ENCODE results near the gene GATA3.

The GATA3 gene

DNA sequence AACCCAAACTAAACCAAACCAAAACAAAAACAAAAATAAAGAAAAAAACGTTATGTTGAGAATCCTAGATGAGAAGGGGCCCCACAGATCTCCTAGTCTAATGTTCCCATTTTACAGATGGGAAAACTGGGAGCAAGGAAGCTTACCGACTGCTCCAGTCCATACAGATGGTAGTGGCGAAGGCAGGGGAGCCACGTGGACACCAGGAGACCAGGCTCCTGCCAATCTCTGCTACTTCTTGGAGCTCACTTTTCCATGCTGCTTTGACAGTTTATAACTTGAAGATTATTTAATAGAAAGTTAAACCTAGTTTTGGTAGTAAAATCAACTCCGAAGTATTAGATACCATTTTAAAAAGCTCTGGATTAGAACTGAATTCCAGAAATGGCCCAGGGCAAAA, 62.0 kb downstream of the GATA3 start:
- Histone ChIP-seq H3K36me3 (ENCODE audit: control insufficient read depth, insufficient read depth, low read length) (no peaks in the 10 kb centered on the region), H3K27me3 (replicated peaks; ENCODE audit: control insufficient read depth, insufficient read depth, low read length) (no peaks in the 10 kb centered on the region; the same call in 1 of the 2 replicates), H3K4me3 (replicated peaks; ENCODE audit: low read depth, low read length) (no peak overlapping the region)
- DNase-seq (ENCODE audit: extremely low read depth, insufficient read length) = no peak
- TF ChIP-seq, protein P1, sequence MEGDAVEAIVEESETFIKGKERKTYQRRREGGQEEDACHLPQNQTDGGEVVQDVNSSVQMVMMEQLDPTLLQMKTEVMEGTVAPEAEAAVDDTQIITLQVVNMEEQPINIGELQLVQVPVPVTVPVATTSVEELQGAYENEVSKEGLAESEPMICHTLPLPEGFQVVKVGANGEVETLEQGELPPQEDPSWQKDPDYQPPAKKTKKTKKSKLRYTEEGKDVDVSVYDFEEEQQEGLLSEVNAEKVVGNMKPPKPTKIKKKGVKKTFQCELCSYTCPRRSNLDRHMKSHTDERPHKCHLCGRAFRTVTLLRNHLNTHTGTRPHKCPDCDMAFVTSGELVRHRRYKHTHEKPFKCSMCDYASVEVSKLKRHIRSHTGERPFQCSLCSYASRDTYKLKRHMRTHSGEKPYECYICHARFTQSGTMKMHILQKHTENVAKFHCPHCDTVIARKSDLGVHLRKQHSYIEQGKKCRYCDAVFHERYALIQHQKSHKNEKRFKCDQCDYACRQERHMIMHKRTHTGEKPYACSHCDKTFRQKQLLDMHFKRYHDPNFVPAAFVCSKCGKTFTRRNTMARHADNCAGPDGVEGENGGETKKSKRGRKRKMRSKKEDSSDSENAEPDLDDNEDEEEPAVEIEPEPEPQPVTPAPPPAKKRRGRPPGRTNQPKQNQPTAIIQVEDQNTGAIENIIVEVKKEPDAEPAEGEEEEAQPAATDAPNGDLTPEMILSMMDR (IDR thresholded peaks at IDR 0.05; ENCODE audit: insufficient read depth, low read length, poor library complexity, severe bottlenecking) = no peak

DNA sequence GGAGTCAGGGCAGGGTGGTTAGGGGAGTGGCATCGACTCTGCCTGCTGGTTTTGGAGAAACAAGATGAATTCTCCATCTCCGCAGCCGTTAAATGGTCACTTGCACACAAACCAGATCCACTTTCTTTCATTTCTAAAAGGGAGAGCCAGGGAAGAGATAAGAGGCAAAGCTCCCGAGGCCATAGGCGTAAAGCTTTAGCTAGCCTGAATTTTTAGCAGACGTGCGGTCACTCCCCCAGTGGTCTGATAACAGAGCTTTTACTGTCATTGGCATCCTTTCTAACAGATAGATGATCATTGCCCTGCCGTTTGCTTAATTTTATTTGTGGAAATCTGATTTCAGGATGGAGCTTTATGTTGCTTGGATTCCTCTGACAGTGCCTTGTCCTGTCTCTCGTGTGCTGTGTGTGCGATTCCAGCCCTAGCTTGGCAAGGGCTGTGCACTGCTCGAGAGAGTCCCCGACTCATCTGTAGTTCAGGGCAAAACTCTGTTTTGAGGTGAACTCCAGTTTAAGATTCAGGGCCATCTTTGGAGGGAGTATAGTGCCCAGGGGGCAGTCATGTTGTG, 62.5 kb downstream of the GATA3 start:
- Histone ChIP-seq H3K36me3 (ENCODE audit: control insufficient read depth, insufficient read depth, low read length) (no peaks in the 10 kb centered on the region), H3K27me3 (replicated peaks; ENCODE audit: control insufficient read depth, insufficient read depth, low read length) (no peaks in the 10 kb centered on the region; the same call in 1 of the 2 replicates), H3K4me3 (replicated peaks; ENCODE audit: low read depth, low read length) (no peak overlapping the region)
- DNase-seq (ENCODE audit: extremely low read depth, insufficient read length) = no peak
- TF ChIP-seq, protein P1 (IDR thresholded peaks at IDR 0.05; ENCODE audit: insufficient read depth, low read length, poor library complexity, severe bottlenecking) = no peak

DNA sequence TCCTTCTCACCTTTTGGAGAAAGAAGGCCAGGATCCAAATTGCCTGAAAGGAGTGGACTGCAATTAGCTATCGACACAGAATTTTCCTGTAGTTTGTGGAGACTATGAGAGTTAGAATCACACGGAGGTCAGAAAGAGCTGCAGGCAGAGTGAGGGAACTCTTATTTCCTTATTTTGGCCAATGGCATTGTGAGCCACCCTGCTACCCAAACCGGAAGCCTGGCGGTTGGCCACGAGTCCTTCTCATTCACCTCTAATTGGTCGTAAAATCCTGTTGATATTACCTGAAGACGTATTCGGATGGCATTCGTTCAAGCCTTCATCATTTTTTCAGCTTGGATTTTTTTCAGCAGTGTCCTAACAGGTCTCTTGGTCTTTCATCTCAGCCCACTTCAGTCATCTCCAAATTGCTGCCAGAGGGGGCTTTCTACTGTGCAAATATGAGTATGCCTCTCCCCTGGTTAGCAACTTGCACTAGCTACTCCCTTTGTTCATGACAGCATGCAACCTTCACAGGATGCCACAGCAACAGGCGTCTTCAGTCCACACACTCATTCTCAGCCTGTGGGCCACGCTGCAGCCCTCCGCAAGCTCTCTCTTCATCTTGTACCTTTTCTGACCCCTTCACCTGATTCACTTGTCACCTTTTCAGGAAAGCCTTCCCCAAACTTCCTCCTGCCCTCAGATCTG, 66.9 kb downstream of the GATA3 start:
- Histone ChIP-seq H3K36me3 (ENCODE audit: control insufficient read depth, insufficient read depth, low read length) (no peaks in the 10 kb centered on the region), H3K4me3 (replicated peaks; ENCODE audit: low read depth, low read length) (no peak overlapping the region), H3K27me3 (replicated peaks; ENCODE audit: control insufficient read depth, insufficient read depth, low read length) (no peaks in the 10 kb centered on the region; the same call in 1 of the 2 replicates)
- DNase-seq (ENCODE audit: extremely low read depth, insufficient read length) = no peak
- TF ChIP-seq, protein P1 (IDR thresholded peaks at IDR 0.05; ENCODE audit: insufficient read depth, low read length, poor library complexity, severe bottlenecking) = no peak

DNA sequence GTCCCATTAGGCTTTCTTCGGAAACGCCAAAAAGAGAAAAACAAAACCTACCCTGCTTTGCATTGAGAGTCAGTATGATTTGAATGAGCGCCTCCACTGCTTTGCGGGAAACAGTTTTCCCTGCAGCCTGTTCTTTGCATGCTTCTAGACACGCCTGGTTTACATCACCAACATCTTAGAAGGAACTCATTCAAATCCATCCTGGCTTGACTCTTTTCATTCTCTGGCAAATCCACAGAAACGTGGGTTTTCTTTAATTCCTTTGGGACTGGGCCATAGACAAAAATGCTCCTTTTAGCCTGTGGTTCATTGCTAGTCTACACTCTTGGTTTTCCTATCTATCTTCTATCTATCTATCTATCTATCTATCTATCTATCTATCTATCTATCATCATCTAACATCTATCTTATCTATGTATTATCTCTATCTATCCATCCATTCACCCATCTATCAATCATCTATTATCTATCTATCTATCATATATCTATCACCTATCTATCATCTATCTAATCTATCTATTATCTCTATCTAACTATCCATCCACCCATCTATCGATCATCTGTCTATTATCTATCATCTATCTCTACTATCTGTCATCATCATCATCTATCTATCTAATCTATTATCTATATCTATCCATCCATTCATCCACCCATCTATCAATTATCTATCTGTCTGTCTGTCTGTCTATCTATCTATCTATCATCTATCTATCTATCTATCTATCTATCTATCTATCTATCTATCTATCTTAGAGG, 68.3 kb downstream of the GATA3 start:
- Histone ChIP-seq H3K4me3 (replicated peaks; ENCODE audit: low read depth, low read length) (no peak overlapping the region), H3K27me3 (replicated peaks; ENCODE audit: control insufficient read depth, insufficient read depth, low read length) (no peaks in the 10 kb centered on the region), H3K36me3 (ENCODE audit: control insufficient read depth, insufficient read depth, low read length) (no peaks in the 10 kb centered on the region)
- TF ChIP-seq, protein P1 (IDR thresholded peaks at IDR 0.05; ENCODE audit: insufficient read depth, low read length, poor library complexity, severe bottlenecking) = no peak
- no peak for DNase-seq (ENCODE audit: extremely low read depth, insufficient read length)

DNA sequence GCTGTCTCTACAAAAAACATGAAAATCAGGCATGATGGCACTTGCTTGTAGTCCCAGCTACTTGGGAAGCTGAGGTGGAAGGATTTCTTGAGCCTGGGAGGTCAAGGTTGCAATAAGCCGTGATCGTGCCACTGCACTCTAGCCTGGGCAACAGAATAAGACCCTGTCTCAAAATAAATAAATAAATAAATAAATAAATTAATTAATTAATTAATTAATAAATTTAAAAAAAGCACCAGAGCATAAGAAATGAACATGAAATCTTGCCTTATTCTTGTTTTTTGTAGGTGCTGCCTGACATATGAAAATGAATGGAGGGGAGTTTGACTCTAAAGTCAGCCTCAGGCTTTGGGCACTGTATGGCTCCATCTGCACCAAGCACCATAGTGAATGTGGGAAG, 69.9 kb downstream of the GATA3 start:
- TF ChIP-seq, protein P1 (IDR thresholded peaks at IDR 0.05; ENCODE audit: insufficient read depth, low read length, poor library complexity, severe bottlenecking) = no peak
- H3K4me3 ChIP-seq (replicated peaks; ENCODE audit: low read depth, low read length) = no peak overlapping the region
- DNase-seq (ENCODE audit: extremely low read depth, insufficient read length) = no peak
- no peaks in the 10 kb centered on the region for H3K27me3 ChIP-seq (replicated peaks; ENCODE audit: control insufficient read depth, insufficient read depth, low read length)
- H3K36me3 ChIP-seq (ENCODE audit: control insufficient read depth, insufficient read depth, low read length) = no peaks in the 10 kb centered on the region

All from GM06990 (cell line).